ENCODE data around the gene SCD.

SCD gene

GRCh38 chr10:100395626-100396025 is 48.6 kb downstream of the SCD start:
- no peak for DNase-seq (ENCODE audit: extremely low spot score)
- ChIA-PET CTCF (no interaction called here), POLR2A (interaction anchor here (1.9 kb wide), 1 partner anchor 22 kb away, joined by 6 read pairs; no protein-coding TSS in a partner anchor)
- no peak for TF ChIP-seq ARNT (IDR thresholded peaks at IDR 0.05)
- no peak for TF ChIP-seq BHLHE40 (IDR thresholded peaks at IDR 0.05; ENCODE audit: borderline replicate concordance)
- TF ChIP-seq ELF4 (IDR thresholded peaks at IDR 0.05), result no peak
- no peak for TF ChIP-seq PKNOX1 (IDR thresholded peaks at IDR 0.05)
- TF ChIP-seq SP1 (IDR thresholded peaks at IDR 0.05), result no peak
- TF ChIP-seq FOXK2 (IDR thresholded peaks at IDR 0.05), result no peak
- no peak for TF ChIP-seq CTBP1 (IDR thresholded peaks at IDR 0.05; ENCODE audit: borderline replicate concordance)
- TF ChIP-seq FOXA1 (IDR thresholded peaks at IDR 0.05), result no peak
- TF ChIP-seq SUZ12 (IDR thresholded peaks at IDR 0.05), result no peak
- TF ChIP-seq L3MBTL2 (conservative IDR thresholded peaks at IDR 0.05), result no peak
- no peak for TF ChIP-seq TARDBP (IDR thresholded peaks at IDR 0.05)
- no peak for TF ChIP-seq FOXM1 (IDR thresholded peaks at IDR 0.05; ENCODE audit: borderline replicate concordance)
- no peak for TF ChIP-seq HDGF (IDR thresholded peaks at IDR 0.05; ENCODE audit: borderline replicate concordance)

GRCh38 chr10:100396605-100397004 is 49.6 kb downstream of the SCD start:
- TF ChIP-seq SUZ12 (IDR thresholded peaks at IDR 0.05) (no peak), TARDBP (IDR thresholded peaks at IDR 0.05) (no peak), FOXA1 (IDR thresholded peaks at IDR 0.05) (no peak), NFRKB (IDR thresholded peaks at IDR 0.05) (no peak), BHLHE40 (IDR thresholded peaks at IDR 0.05; ENCODE audit: borderline replicate concordance) (no peak), LEF1 (IDR thresholded peaks at IDR 0.05; ENCODE audit: borderline replicate concordance) (no peak), FOXK2 (IDR thresholded peaks at IDR 0.05) (no peak), CTBP1 (IDR thresholded peaks at IDR 0.05; ENCODE audit: borderline replicate concordance) (no peak), ARNT (IDR thresholded peaks at IDR 0.05) (no peak), PKNOX1 (IDR thresholded peaks at IDR 0.05) (no peak), ZNF384 (IDR thresholded peaks at IDR 0.05) (no peak), L3MBTL2 (conservative IDR thresholded peaks at IDR 0.05) (no peak), FOXM1 (IDR thresholded peaks at IDR 0.05; ENCODE audit: borderline replicate concordance) (no peak), ELF4 (IDR thresholded peaks at IDR 0.05) (no peak), SP1 (IDR thresholded peaks at IDR 0.05) (no peak), HDGF (IDR thresholded peaks at IDR 0.05; ENCODE audit: borderline replicate concordance) (no peak)
- DNase-seq (ENCODE audit: extremely low spot score), result no peak
- CTCF ChIA-PET, result no interaction called here
- POLR2A ChIA-PET, result no interaction called here

- no peak for DNase-seq (ENCODE audit: extremely low spot score)
- TF ChIP-seq ARNT (IDR thresholded peaks at IDR 0.05) (no peak), ZNF384 (IDR thresholded peaks at IDR 0.05) (no peak), SP1 (IDR thresholded peaks at IDR 0.05) (no peak), TARDBP (IDR thresholded peaks at IDR 0.05) (no peak), SUZ12 (IDR thresholded peaks at IDR 0.05) (no peak), L3MBTL2 (conservative IDR thresholded peaks at IDR 0.05) (no peak), FOXA1 (IDR thresholded peaks at IDR 0.05) (no peak), FOXM1 (IDR thresholded peaks at IDR 0.05; ENCODE audit: borderline replicate concordance) (no peak), ELF4 (IDR thresholded peaks at IDR 0.05) (no peak), CTBP1 (IDR thresholded peaks at IDR 0.05; ENCODE audit: borderline replicate concordance) (no peak), PKNOX1 (IDR thresholded peaks at IDR 0.05) (no peak), LEF1 (IDR thresholded peaks at IDR 0.05; ENCODE audit: borderline replicate concordance) (no peak), FOXK2 (IDR thresholded peaks at IDR 0.05) (no peak), BHLHE40 (IDR thresholded peaks at IDR 0.05; ENCODE audit: borderline replicate concordance) (no peak), HDGF (IDR thresholded peaks at IDR 0.05; ENCODE audit: borderline replicate concordance) (no peak), NFRKB (IDR thresholded peaks at IDR 0.05) (no peak)
- ChIA-PET POLR2A (no interaction called here), CTCF (interaction anchor here (0.7 kb wide), 1 partner anchor 506 kb away, joined by 3 read pairs; no protein-coding TSS in a partner anchor)
Observed at GRCh38 chr10:100401631-100402328, 54.7 kb downstream of the SCD start.

GRCh38 chr10:100403734-100404133 is 56.7 kb downstream of the SCD start:
- ChIA-PET CTCF (no interaction called here), POLR2A (interaction anchor here (1.2 kb wide), 1 partner anchor 30 kb away, joined by 4 read pairs; no protein-coding TSS in a partner anchor)
- no peak for DNase-seq (ENCODE audit: extremely low spot score)
- no peak for TF ChIP-seq HDGF (IDR thresholded peaks at IDR 0.05; ENCODE audit: borderline replicate concordance)
- TF ChIP-seq SP1 (IDR thresholded peaks at IDR 0.05), result no peak
- no peak for TF ChIP-seq TARDBP (IDR thresholded peaks at IDR 0.05)
- no peak for TF ChIP-seq CTBP1 (IDR thresholded peaks at IDR 0.05; ENCODE audit: borderline replicate concordance)
- TF ChIP-seq FOXK2 (IDR thresholded peaks at IDR 0.05), result no peak
- no peak for TF ChIP-seq ZNF384 (IDR thresholded peaks at IDR 0.05)
- TF ChIP-seq PKNOX1 (IDR thresholded peaks at IDR 0.05), result no peak
- no peak for TF ChIP-seq FOXA1 (IDR thresholded peaks at IDR 0.05)
- TF ChIP-seq LEF1 (IDR thresholded peaks at IDR 0.05; ENCODE audit: borderline replicate concordance), result no peak
- TF ChIP-seq ELF4 (IDR thresholded peaks at IDR 0.05), result no peak
- no peak for TF ChIP-seq SUZ12 (IDR thresholded peaks at IDR 0.05)
- TF ChIP-seq NFRKB (IDR thresholded peaks at IDR 0.05), result no peak
- no peak for TF ChIP-seq FOXM1 (IDR thresholded peaks at IDR 0.05; ENCODE audit: borderline replicate concordance)
- no peak for TF ChIP-seq ARNT (IDR thresholded peaks at IDR 0.05)
- TF ChIP-seq L3MBTL2 (conservative IDR thresholded peaks at IDR 0.05), result no peak

GRCh38 chr10:100413173-100413572 is 66.1 kb downstream of the SCD start:
- CTCF ChIA-PET, result interaction anchor here (0.6 to 0.9 kb wide), 2 partner anchors 20 to 74 kb away, joined by 3 read pairs; no protein-coding TSS in a partner anchor
- no peak for TF ChIP-seq SUZ12 (IDR thresholded peaks at IDR 0.05)
- POLR2A ChIA-PET, result interaction anchor here (2.0 kb wide), 1 partner anchor 40 kb away, joined by 4 read pairs; no protein-coding TSS in a partner anchor
- DNase-seq (ENCODE audit: extremely low spot score), result no peak
